Panc1 (cell line): ENCODE data around the gene RNF175. TPM values are rescaled to one million over a fixed set of nuclear protein-coding genes. Genes with fewer than 3 reads are reported as not detected.

ENCODE experiments used
- ATAC-seq: fragments of 200-7000 bp; cut with Tn5 transposase; 2 replicates; pipeline ENCODE4 v1.9.1; 2020; ENCODE audit warnings: mild to moderate bottlenecking, moderate library complexity
- BruUV-seq: library from RNA; stranded (reverse); fragments of 400-500 nt; replicated peaks from 2 replicates; lab custom pipeline; 2021; lab: Mats Ljungman, UMichigan
- CTCF ChIA-PET: fragments of 300-600 bp; sonication (Branson Sonifier 250); formaldehyde crosslinking; loops from one replicate; lab custom pipeline; 2022; ENCODE audit warnings: antibody characterized with exemption; lab: Charles Lee
- POLR2A ChIA-PET: fragments of 300-600 bp; sonication (Branson Sonifier 250); formaldehyde crosslinking; loops from one replicate; lab custom pipeline; 2022; ENCODE audit warnings: antibody characterized with exemption; lab: Charles Lee
- DNase-seq: peaks from one replicate; pipeline ENCODE4 v3.0.0-alpha.2; 2010; ENCODE audit warnings: low read depth, low spot score
- H3K27ac ChIP-seq: 2 replicates; pipeline ENCODE4 v1.5.1; 2011; ENCODE audit warnings: mild to moderate bottlenecking, low read length, inconsistent platforms
- H3K27me3 ChIP-seq: fragments of 200-500 bp; sonication (Bioruptor generic); 2 replicates; pipeline ENCODE4 v1.6.0; 2014; ENCODE audit warnings: low read length, inconsistent platforms; ENCODE audit not compliant: control insufficient read depth, insufficient read depth
- H3K36me3 ChIP-seq: fragments of 200-500 bp; sonication (Bioruptor generic); 2 replicates; pipeline ENCODE4 v1.5.1; 2014; ENCODE audit warnings: inconsistent platforms, mild to moderate bottlenecking, low read length, moderate library complexity; ENCODE audit not compliant: control insufficient read depth, insufficient read depth
- H3K4me1 ChIP-seq: 2 replicates; pipeline ENCODE4 v1.5.1; 2011; ENCODE audit warnings: inconsistent platforms, mild to moderate bottlenecking, low read length, moderate library complexity; ENCODE audit not compliant: control insufficient read depth, insufficient read depth
- H3K4me3 ChIP-seq, 2 experiments: 2 replicates each; pipeline ENCODE4 v1.5.1; 2011 to 2012; ENCODE audit warnings: low read depth in 2 of 2, low read length in 2 of 2, mild to moderate bottlenecking in 2 of 2, inconsistent platforms in 1 of 2, moderate library complexity in 1 of 2
- H3K9me3 ChIP-seq: fragments of 200-500 bp; sonication (Bioruptor generic); 2 replicates; pipeline ENCODE4 v1.5.1; 2014; ENCODE audit warnings: low read depth, mild to moderate bottlenecking, inconsistent platforms, low read length, moderate library complexity; ENCODE audit not compliant: control insufficient read depth, insufficient read depth
- POLR2AphosphoS5 ChIP-seq: IDR thresholded peaks from 2 replicates; pipeline ENCODE4 v1.6.1; 2012; ENCODE audit warnings: mild to moderate bottlenecking, low read depth, low read length, moderate library complexity
- SIN3A ChIP-seq: IDR thresholded peaks from 2 replicates; pipeline ENCODE4 v1.6.1; 2012; ENCODE audit warnings: low read depth, mild to moderate bottlenecking, low read length, moderate library complexity, borderline replicate concordance; ENCODE audit not compliant: insufficient read depth
- TCF7L2 ChIP-seq: IDR thresholded peaks from 2 replicates; pipeline ENCODE4 v1.6.1; 2011; ENCODE audit warnings: mild to moderate bottlenecking, low read depth, low read length, inconsistent platforms
- in situ Hi-C: cut with HindIII; loops from 2 replicates; pipeline ENCODE4 v1.10.0; 2016; ENCODE audit warnings: low sequenced_read_pairs, low pct_unique_long_range_greater_than_20kb
- intact Hi-C: fragments of 100-400 bp; cut with micrococcal nuclease; formaldehyde crosslinking; loops from one replicate; pipeline ENCODE4 v1.10.0; 2022; ENCODE audit not compliant: unreplicated experiment
- total RNA-seq: library from RNA; stranded (reverse); gene quantifications from one replicate; pipeline ENCODE4 v1.2.1, GENCODE V29; 2021; ENCODE audit not compliant: unreplicated experiment
- TF ChIP-seq, protein P1 (sequence below): fragments of 450-650 bp; IDR thresholded peaks from 2 replicates; pipeline ENCODE4 v1.5.1; 2017; ENCODE audit warnings: mild to moderate bottlenecking
- TF ChIP-seq, protein P2 (sequence below), 2 experiments: IDR thresholded peaks; 2 replicates each; pipeline ENCODE4 v1.6.1; 2011 to 2012; ENCODE audit warnings: low read depth in 2 of 2, control low read depth in 1 of 2, low read length in 1 of 2, mild to moderate bottlenecking in 1 of 2, moderate library complexity in 1 of 2; ENCODE audit not compliant: insufficient read depth in 1 of 2

The RNF175 gene
- total RNA-seq, 1 experiment from 2014 or later = not detected

DNA sequence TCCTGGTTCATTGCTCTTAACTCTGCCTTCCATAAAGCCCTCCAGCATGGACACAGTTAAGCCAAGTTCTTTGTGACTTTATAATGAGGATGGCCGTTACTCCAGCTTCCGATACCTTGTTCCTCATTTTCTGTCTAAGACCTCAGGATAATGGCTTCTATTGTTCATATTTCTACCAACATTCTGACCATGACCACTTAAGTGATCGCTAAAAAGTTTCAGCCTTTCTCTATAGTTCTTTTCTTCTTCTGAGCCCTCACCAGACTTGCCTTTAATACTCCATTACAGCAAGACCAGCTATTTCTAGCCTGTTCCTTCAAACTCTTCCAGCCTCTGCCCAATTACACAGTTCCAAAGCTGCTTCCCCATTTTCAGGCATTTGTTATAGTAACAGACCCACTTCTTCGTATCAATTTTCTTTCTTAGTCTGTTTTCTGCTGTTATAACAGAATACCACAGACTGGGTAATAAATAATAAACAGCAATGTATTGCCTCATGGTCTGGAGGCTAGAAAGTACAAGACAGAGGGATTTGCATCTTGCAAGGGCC is 12.3 kb downstream of the RNF175 start:
- Histone ChIP-seq H3K9me3 (no peaks in the 10 kb centered on the region), H3K27ac (no peak overlapping the region), H3K27me3 (no peaks in the 10 kb centered on the region), H3K4me1 (no peaks in the 10 kb centered on the region), H3K4me3 (no peak overlapping the region), H3K36me3 (no peaks in the 10 kb centered on the region)
- DNase-seq = no peak
- no TSS peak for BruUV-seq
- TF ChIP-seq, protein P1, sequence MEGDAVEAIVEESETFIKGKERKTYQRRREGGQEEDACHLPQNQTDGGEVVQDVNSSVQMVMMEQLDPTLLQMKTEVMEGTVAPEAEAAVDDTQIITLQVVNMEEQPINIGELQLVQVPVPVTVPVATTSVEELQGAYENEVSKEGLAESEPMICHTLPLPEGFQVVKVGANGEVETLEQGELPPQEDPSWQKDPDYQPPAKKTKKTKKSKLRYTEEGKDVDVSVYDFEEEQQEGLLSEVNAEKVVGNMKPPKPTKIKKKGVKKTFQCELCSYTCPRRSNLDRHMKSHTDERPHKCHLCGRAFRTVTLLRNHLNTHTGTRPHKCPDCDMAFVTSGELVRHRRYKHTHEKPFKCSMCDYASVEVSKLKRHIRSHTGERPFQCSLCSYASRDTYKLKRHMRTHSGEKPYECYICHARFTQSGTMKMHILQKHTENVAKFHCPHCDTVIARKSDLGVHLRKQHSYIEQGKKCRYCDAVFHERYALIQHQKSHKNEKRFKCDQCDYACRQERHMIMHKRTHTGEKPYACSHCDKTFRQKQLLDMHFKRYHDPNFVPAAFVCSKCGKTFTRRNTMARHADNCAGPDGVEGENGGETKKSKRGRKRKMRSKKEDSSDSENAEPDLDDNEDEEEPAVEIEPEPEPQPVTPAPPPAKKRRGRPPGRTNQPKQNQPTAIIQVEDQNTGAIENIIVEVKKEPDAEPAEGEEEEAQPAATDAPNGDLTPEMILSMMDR = no peak
- TF ChIP-seq SIN3A = no peak
- no peak for TF ChIP-seq TCF7L2
- TF ChIP-seq, protein P2, sequence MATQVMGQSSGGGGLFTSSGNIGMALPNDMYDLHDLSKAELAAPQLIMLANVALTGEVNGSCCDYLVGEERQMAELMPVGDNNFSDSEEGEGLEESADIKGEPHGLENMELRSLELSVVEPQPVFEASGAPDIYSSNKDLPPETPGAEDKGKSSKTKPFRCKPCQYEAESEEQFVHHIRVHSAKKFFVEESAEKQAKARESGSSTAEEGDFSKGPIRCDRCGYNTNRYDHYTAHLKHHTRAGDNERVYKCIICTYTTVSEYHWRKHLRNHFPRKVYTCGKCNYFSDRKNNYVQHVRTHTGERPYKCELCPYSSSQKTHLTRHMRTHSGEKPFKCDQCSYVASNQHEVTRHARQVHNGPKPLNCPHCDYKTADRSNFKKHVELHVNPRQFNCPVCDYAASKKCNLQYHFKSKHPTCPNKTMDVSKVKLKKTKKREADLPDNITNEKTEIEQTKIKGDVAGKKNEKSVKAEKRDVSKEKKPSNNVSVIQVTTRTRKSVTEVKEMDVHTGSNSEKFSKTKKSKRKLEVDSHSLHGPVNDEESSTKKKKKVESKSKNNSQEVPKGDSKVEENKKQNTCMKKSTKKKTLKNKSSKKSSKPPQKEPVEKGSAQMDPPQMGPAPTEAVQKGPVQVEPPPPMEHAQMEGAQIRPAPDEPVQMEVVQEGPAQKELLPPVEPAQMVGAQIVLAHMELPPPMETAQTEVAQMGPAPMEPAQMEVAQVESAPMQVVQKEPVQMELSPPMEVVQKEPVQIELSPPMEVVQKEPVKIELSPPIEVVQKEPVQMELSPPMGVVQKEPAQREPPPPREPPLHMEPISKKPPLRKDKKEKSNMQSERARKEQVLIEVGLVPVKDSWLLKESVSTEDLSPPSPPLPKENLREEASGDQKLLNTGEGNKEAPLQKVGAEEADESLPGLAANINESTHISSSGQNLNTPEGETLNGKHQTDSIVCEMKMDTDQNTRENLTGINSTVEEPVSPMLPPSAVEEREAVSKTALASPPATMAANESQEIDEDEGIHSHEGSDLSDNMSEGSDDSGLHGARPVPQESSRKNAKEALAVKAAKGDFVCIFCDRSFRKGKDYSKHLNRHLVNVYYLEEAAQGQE (IDR thresholded peaks at IDR 0.05; ENCODE audit: insufficient read depth in 1 of 2, low read depth in 2 of 2, low read length in 1 of 2) = no peak
- TF ChIP-seq POLR2AphosphoS5 = no peak
- ChIA-PET POLR2A (no interaction called here), CTCF (no interaction called here)
- intact Hi-C loops = loop anchor here (10.0 kb wide), 1 partner anchor 403 kb away; the partner anchor contains the start of gene MND1
- ATAC-seq = no peak
- in situ Hi-C loops = no loop called here

DNA sequence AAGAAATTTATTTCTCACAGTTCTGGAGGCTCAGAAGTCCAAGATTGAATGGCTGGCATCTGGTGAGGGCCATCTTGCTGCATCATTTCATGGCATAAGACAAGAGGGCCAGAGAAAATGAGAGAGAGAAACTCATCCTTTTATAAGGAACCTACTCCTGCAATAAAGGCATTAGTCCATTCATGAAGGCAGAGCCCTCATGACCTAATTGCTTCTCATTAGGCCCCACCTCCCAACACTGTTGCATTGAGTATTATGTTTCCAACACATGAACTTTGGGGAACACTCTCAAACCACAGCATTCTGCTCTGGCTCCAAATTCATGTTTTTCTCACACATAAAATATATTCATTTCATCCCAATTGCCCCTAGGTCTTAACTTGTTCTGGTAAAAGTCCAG is 14.2 kb downstream of the RNF175 start:
- no peak for TF ChIP-seq POLR2AphosphoS5
- TF ChIP-seq, protein P1 = no peak
- TF ChIP-seq SIN3A = no peak
- no peak for TF ChIP-seq TCF7L2
- ChIA-PET CTCF (no interaction called here), POLR2A (no interaction called here)
- in situ Hi-C loops (no loop called here), intact Hi-C loops (loop anchor here (10.0 kb wide), 1 partner anchor 401 kb away; the partner anchor contains the start of gene MND1)
- no TSS peak for BruUV-seq
- Histone ChIP-seq H3K36me3 (no peaks in the 10 kb centered on the region), H3K4me1 (no peaks in the 10 kb centered on the region), H3K4me3 (no peak overlapping the region), H3K9me3 (no peaks in the 10 kb centered on the region), H3K27ac (no peak overlapping the region), H3K27me3 (no peaks in the 10 kb centered on the region)
- DNase-seq (no peak), ATAC-seq (no peak)
